ENCODE results near the gene TREH. TPM values are rescaled to one million over a fixed set of nuclear protein-coding genes. Genes with fewer than 3 reads are reported as not detected.

TREH gene
- total and polyA plus RNA-seq, 2 experiments from 2014 or later = 0.36 TPM; not detected in 1

- TF ChIP-seq, protein P1, sequence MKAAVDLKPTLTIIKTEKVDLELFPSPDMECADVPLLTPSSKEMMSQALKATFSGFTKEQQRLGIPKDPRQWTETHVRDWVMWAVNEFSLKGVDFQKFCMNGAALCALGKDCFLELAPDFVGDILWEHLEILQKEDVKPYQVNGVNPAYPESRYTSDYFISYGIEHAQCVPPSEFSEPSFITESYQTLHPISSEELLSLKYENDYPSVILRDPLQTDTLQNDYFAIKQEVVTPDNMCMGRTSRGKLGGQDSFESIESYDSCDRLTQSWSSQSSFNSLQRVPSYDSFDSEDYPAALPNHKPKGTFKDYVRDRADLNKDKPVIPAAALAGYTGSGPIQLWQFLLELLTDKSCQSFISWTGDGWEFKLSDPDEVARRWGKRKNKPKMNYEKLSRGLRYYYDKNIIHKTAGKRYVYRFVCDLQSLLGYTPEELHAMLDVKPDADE (IDR thresholded peaks at IDR 0.05) = no peak
- TF ChIP-seq, protein P2, sequence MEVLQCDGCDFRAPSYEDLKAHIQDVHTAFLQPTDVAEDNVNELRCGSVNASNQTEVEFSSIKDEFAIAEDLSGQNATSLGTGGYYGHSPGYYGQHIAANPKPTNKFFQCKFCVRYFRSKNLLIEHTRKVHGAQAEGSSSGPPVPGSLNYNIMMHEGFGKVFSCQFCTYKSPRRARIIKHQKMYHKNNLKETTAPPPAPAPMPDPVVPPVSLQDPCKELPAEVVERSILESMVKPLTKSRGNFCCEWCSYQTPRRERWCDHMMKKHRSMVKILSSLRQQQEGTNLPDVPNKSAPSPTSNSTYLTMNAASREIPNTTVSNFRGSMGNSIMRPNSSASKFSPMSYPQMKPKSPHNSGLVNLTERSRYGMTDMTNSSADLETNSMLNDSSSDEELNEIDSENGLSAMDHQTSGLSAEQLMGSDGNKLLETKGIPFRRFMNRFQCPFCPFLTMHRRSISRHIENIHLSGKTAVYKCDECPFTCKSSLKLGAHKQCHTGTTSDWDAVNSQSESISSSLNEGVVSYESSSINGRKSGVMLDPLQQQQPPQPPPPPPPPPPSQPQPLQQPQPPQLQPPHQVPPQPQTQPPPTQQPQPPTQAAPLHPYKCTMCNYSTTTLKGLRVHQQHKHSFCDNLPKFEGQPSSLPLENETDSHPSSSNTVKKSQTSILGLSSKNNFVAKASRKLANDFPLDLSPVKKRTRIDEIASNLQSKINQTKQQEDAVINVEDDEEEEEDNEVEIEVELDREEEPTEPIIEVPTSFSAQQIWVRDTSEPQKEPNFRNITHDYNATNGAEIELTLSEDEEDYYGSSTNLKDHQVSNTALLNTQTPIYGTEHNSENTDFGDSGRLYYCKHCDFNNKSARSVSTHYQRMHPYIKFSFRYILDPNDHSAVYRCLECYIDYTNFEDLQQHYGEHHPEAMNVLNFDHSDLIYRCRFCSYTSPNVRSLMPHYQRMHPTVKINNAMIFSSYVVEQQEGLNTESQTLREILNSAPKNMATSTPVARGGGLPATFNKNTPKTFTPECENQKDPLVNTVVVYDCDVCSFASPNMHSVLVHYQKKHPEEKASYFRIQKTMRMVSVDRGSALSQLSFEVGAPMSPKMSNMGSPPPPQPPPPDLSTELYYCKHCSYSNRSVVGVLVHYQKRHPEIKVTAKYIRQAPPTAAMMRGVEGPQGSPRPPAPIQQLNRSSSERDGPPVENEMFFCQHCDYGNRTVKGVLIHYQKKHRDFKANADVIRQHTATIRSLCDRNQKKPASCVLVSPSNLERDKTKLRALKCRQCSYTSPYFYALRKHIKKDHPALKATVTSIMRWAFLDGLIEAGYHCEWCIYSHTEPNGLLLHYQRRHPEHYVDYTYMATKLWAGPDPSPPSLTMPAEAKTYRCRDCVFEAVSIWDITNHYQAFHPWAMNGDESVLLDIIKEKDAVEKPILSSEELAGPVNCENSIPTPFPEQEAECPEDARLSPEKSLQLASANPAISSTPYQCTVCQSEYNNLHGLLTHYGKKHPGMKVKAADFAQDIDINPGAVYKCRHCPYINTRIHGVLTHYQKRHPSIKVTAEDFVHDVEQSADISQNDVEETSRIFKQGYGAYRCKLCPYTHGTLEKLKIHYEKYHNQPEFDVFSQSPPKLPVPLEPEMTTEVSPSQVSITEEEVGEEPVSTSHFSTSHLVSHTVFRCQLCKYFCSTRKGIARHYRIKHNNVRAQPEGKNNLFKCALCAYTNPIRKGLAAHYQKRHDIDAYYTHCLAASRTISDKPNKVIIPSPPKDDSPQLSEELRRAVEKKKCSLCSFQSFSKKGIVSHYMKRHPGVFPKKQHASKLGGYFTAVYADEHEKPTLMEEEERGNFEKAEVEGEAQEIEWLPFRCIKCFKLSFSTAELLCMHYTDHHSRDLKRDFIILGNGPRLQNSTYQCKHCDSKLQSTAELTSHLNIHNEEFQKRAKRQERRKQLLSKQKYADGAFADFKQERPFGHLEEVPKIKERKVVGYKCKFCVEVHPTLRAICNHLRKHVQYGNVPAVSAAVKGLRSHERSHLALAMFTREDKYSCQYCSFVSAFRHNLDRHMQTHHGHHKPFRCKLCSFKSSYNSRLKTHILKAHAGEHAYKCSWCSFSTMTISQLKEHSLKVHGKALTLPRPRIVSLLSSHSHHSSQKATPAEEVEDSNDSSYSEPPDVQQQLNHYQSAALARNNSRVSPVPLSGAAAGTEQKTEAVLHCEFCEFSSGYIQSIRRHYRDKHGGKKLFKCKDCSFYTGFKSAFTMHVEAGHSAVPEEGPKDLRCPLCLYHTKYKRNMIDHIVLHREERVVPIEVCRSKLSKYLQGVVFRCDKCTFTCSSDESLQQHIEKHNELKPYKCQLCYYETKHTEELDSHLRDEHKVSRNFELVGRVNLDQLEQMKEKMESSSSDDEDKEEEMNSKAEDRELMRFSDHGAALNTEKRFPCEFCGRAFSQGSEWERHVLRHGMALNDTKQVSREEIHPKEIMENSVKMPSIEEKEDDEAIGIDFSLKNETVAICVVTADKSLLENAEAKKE (CRISPR knock-in tag; IDR thresholded peaks at IDR 0.05) = no peak
Measured at GRCh38 chr11:118610773-118611432, 68.5 kb downstream of the TREH start (continued).

- H3K36me3 ChIP-seq (ENCODE audit: insufficient read depth) = no peaks in the 10 kb centered on the region
- no peak overlapping the region for H3K27ac ChIP-seq (ENCODE audit: low read depth)
- H3K4me1 Mint-ChIP-seq = peaks cover 58% of the 10 kb centered on the region
- peak overlapping the region; percentile 91 for H3K4me2 ChIP-seq
- peaks cover 9% of the 10 kb centered on the region; the same call in 1 of the 2 replicates for H4K20me1 ChIP-seq (replicated peaks; ENCODE audit: insufficient read depth)
- H3K79me2 ChIP-seq (replicated peaks; ENCODE audit: insufficient read depth) = no peaks in the 10 kb centered on the region
- peaks cover 4% of the 10 kb centered on the region; the same call in 1 of the 3 replicates for H3K36me3 Mint-ChIP-seq (ENCODE audit: low read depth)
- H3K9me2 ChIP-seq (ENCODE audit: insufficient read depth) = no peaks in the 10 kb centered on the region
- H3K27me3 ChIP-seq (ENCODE audit: insufficient read depth) = peaks cover 66% of the 10 kb centered on the region
- peaks cover 68% of the 10 kb centered on the region for H3K27me3 Mint-ChIP-seq (ENCODE audit: insufficient read depth, low read depth, poor library complexity)
- H3K27ac Mint-ChIP-seq = no peak overlapping the region
- H3K9me3 Mint-ChIP-seq = peaks cover 3% of the 10 kb centered on the region; the same call in 2 of the 3 replicates
- H3K4me1 ChIP-seq (ENCODE audit: insufficient read depth) = peaks cover 55% of the 10 kb centered on the region
- TF ChIP-seq ZNF331 (CRISPR knock-in tag; IDR thresholded peaks at IDR 0.05; ENCODE audit: low read depth) (no peak), EZH2 (IDR thresholded peaks at IDR 0.05; ENCODE audit: low read depth, unreplicated experiment) (peak; percentile 54), EZH2phosphoT487 (IDR thresholded peaks at IDR 0.05; ENCODE audit: unreplicated experiment) (no peak)
- peak overlapping the region; percentile 64 for H3K4me3 Mint-ChIP-seq
- peaks cover 9% of the 10 kb centered on the region for H3F3A ChIP-seq (replicated peaks; ENCODE audit: low read depth)
- peak overlapping the region; percentile 95 for H2AFZ ChIP-seq
- peak; percentile 7 for ATAC-seq
- peak; percentile 58 for DNase-seq (ENCODE audit: low spot score)
- H3K4me3 ChIP-seq = peak overlapping the region; percentile 72
Measured at GRCh38 chr11:118610225-118610772, 69.2 kb downstream of the TREH start.
